Neural cell (in vitro differentiated cells): Measurements from ENCODE around the gene PPM1L. TPM values are rescaled to one million over a fixed set of nuclear protein-coding genes. Genes with fewer than 3 reads are reported as not detected.

Experiments used
- H2AFZ ChIP-seq: fragments of 200-600, 300-800 bp; sonication (generic), shearing (Covaris generic); 2 replicates; pipeline ENCODE4 v1.6.0; 2014; ENCODE audit warnings: low read depth, mild to moderate bottlenecking, antibody characterized with exemption, low read length, moderate library complexity
- H3F3A ChIP-seq: fragments of 200-600 bp; shearing (Covaris generic); 2 replicates; pipeline ENCODE4 v1.6.1; 2016; ENCODE audit warnings: mild to moderate bottlenecking, moderate library complexity, mixed read lengths, antibody characterized with exemption, low read length; ENCODE audit not compliant: insufficient read depth, poor library complexity, severe bottlenecking
- H3K27ac ChIP-seq: fragments of 200-600, 300-800 bp; sonication (generic), shearing (Covaris generic); 2 replicates; pipeline ENCODE4 v1.5.1; 2014; ENCODE audit warnings: mild to moderate bottlenecking, low read length, moderate library complexity
- H3K27me3 ChIP-seq: fragments of 300-800, 200-600 bp; sonication (generic), shearing (Covaris generic); 2 replicates; pipeline ENCODE4 v1.6.0; 2014; ENCODE audit warnings: mild to moderate bottlenecking, low read depth, low read length, moderate library complexity; ENCODE audit not compliant: insufficient read depth
- H3K36me3 ChIP-seq: fragments of 300-800, 200-600 bp; sonication (generic), shearing (Covaris generic); 2 replicates; pipeline ENCODE4 v1.5.1; 2014; ENCODE audit warnings: mild to moderate bottlenecking, antibody characterized with exemption, low read length, moderate library complexity; ENCODE audit not compliant: insufficient read depth
- H3K4me2 ChIP-seq: fragments of 300-800, 200-600 bp; sonication (generic), shearing (Covaris generic); 2 replicates; pipeline ENCODE4 v1.6.0; 2014; ENCODE audit warnings: mild to moderate bottlenecking, low read length
- H3K4me3 ChIP-seq: fragments of 300-800, 200-600 bp; sonication (generic), shearing (Covaris generic); 2 replicates; pipeline ENCODE4 v1.5.1; 2014; ENCODE audit warnings: mild to moderate bottlenecking, low read length, moderate library complexity
- H3K79me2 ChIP-seq: fragments of 200-600 bp; shearing (Covaris generic); replicated peaks from 2 replicates; pipeline ENCODE4 v1.6.0; 2014; ENCODE audit warnings: mild to moderate bottlenecking, low read length, moderate library complexity; ENCODE audit not compliant: insufficient read depth
- H3K9ac ChIP-seq: fragments of 300-800, 200-600 bp; sonication (generic), shearing (Covaris generic); 2 replicates; pipeline ENCODE4 v1.6.1; 2016; ENCODE audit warnings: mild to moderate bottlenecking, low read length, mixed read lengths
- H3K9me2 ChIP-seq: fragments of 200-600 bp; shearing (Covaris generic); 2 replicates; pipeline ENCODE4 v1.6.1; 2016; ENCODE audit warnings: mild to moderate bottlenecking, low read length, mixed read lengths; ENCODE audit not compliant: insufficient read depth
- H3K9me3 ChIP-seq: fragments of 200-600, 300-800 bp; sonication (generic), shearing (Covaris generic); 2 replicates; pipeline ENCODE4 v1.6.1; 2016; ENCODE audit warnings: mild to moderate bottlenecking, mixed run types, low read length, moderate library complexity, mixed read lengths
- H4K20me1 ChIP-seq: fragments of 200-600 bp; shearing (Covaris generic); 2 replicates; pipeline ENCODE4 v1.6.1; 2016; ENCODE audit warnings: mild to moderate bottlenecking, mixed run types; ENCODE audit not compliant: insufficient read depth
- EP300 ChIP-seq: fragments of 450-650 bp; conservative IDR thresholded peaks from 2 replicates; pipeline ENCODE4 v1.6.1; 2014; ENCODE audit warnings: antibody characterized with exemption, mild to moderate bottlenecking, moderate library complexity; ENCODE audit not compliant: poor library complexity, severe bottlenecking
- EZH2 ChIP-seq: fragments of 200-600, 300-800 bp; shearing (Covaris generic), sonication (generic); IDR thresholded peaks from 2 replicates; pipeline ENCODE4 v1.6.1; 2014; ENCODE audit warnings: antibody characterized with exemption, low read length, borderline replicate concordance, mild to moderate bottlenecking; ENCODE audit not compliant: insufficient read depth, poor library complexity, severe bottlenecking
- MXI1 ChIP-seq: fragments of 450-650 bp; conservative IDR thresholded peaks from 2 replicates; pipeline ENCODE4 v1.6.1; 2014; ENCODE audit warnings: antibody characterized with exemption, mild to moderate bottlenecking; ENCODE audit not compliant: poor library complexity, severe bottlenecking
- POLR2AphosphoS5 ChIP-seq: IDR thresholded peaks from 2 replicates; pipeline ENCODE4 v1.6.1; 2012
- RAD21 ChIP-seq: fragments of 450-650 bp; conservative IDR thresholded peaks from 2 replicates; pipeline ENCODE4 v1.6.1; 2014; ENCODE audit warnings: antibody characterized with exemption, mild to moderate bottlenecking, moderate library complexity
- SMC3 ChIP-seq: fragments of 450-650 bp; conservative IDR thresholded peaks from 2 replicates; pipeline ENCODE4 v1.6.1; 2014; ENCODE audit warnings: antibody characterized with exemption, mild to moderate bottlenecking, moderate library complexity; ENCODE audit not compliant: poor library complexity
- TAF1 ChIP-seq: IDR thresholded peaks from 2 replicates; pipeline ENCODE4 v1.6.1; 2012; ENCODE audit warnings: low read depth
- polyA plus RNA-seq: library from polyadenylated mRNA; depleted of rRNA; stranded (reverse); fragments of >200 nt; gene quantifications from 2 replicates; pipeline ENCODE4 v1.2.3, GENCODE V29; 2014
- TF ChIP-seq, protein P1 (sequence below): fragments of 450-650 bp; IDR thresholded peaks from 2 replicates; pipeline ENCODE4 v1.5.1; 2014; ENCODE audit warnings: antibody characterized with exemption, mild to moderate bottlenecking, moderate library complexity; ENCODE audit not compliant: poor library complexity, severe bottlenecking
- TF ChIP-seq, protein P2 (sequence below): IDR thresholded peaks from 2 replicates; pipeline ENCODE4 v1.6.1; 2012; ENCODE audit warnings: borderline replicate concordance

PPM1L gene
- polyA plus RNA-seq, 1 donor from 2014 or later, result 24.9 TPM

DNA sequence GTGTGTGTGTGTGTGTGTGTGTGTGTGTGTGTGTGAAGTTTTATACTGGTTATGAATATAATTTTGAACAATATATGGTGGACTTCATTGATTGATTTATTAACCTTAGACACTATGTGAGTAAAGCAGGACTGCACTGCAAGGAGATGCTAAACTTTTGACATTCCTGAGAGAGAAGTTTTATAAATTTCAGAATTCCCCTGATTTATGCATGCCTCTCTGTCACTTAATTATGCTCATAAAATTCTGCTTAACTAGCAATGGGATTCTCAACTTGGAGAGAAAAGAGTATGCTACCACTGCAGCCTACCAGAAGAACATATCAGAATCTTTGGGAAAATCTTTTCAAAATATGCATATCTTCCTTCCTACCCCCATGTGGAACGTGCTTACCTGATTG lies 204.5 kb downstream of the PPM1L start:
- Histone ChIP-seq H2AFZ (no peak overlapping the region), H3K4me2 (no peak overlapping the region), H3K4me3 (no peak overlapping the region), H3K36me3 (peaks cover 9% of the 10 kb centered on the region), H3K9me3 (no peaks in the 10 kb centered on the region), H3K27ac (no peak overlapping the region), H3F3A (no peaks in the 10 kb centered on the region), H3K79me2 (no peaks in the 10 kb centered on the region), H4K20me1 (no peaks in the 10 kb centered on the region), H3K27me3 (no peaks in the 10 kb centered on the region), H3K9ac (no peak overlapping the region), H3K9me2 (no peaks in the 10 kb centered on the region)
- TF ChIP-seq, protein P1, sequence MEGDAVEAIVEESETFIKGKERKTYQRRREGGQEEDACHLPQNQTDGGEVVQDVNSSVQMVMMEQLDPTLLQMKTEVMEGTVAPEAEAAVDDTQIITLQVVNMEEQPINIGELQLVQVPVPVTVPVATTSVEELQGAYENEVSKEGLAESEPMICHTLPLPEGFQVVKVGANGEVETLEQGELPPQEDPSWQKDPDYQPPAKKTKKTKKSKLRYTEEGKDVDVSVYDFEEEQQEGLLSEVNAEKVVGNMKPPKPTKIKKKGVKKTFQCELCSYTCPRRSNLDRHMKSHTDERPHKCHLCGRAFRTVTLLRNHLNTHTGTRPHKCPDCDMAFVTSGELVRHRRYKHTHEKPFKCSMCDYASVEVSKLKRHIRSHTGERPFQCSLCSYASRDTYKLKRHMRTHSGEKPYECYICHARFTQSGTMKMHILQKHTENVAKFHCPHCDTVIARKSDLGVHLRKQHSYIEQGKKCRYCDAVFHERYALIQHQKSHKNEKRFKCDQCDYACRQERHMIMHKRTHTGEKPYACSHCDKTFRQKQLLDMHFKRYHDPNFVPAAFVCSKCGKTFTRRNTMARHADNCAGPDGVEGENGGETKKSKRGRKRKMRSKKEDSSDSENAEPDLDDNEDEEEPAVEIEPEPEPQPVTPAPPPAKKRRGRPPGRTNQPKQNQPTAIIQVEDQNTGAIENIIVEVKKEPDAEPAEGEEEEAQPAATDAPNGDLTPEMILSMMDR, result no peak
- TF ChIP-seq, protein P2, sequence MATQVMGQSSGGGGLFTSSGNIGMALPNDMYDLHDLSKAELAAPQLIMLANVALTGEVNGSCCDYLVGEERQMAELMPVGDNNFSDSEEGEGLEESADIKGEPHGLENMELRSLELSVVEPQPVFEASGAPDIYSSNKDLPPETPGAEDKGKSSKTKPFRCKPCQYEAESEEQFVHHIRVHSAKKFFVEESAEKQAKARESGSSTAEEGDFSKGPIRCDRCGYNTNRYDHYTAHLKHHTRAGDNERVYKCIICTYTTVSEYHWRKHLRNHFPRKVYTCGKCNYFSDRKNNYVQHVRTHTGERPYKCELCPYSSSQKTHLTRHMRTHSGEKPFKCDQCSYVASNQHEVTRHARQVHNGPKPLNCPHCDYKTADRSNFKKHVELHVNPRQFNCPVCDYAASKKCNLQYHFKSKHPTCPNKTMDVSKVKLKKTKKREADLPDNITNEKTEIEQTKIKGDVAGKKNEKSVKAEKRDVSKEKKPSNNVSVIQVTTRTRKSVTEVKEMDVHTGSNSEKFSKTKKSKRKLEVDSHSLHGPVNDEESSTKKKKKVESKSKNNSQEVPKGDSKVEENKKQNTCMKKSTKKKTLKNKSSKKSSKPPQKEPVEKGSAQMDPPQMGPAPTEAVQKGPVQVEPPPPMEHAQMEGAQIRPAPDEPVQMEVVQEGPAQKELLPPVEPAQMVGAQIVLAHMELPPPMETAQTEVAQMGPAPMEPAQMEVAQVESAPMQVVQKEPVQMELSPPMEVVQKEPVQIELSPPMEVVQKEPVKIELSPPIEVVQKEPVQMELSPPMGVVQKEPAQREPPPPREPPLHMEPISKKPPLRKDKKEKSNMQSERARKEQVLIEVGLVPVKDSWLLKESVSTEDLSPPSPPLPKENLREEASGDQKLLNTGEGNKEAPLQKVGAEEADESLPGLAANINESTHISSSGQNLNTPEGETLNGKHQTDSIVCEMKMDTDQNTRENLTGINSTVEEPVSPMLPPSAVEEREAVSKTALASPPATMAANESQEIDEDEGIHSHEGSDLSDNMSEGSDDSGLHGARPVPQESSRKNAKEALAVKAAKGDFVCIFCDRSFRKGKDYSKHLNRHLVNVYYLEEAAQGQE, result no peak
- no peak for TF ChIP-seq SMC3
- TF ChIP-seq TAF1, result no peak
- TF ChIP-seq MXI1, result no peak
- no peak for TF ChIP-seq EP300
- TF ChIP-seq EZH2, result no peak
- no peak for TF ChIP-seq RAD21

DNA sequence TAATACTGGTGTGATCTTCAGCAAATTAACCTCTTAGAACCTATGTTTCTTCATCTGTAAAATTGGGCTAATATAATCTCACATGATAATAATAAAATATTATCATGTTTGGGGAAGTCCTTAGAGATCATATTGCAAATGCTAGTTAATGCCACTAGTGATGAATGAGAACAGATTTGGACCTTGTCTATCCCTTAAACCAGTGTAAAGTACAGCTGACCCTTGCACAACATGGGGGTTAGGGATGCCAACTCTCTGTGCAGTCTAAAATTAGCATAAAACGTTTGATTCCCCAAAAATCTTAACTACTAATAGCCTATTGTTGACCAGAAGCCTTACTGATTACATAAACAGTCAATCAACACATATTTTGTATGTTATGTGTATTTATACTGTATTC lies 207.9 kb downstream of the PPM1L start:
- Histone ChIP-seq H3K27ac (no peak overlapping the region), H4K20me1 (no peaks in the 10 kb centered on the region), H3F3A (no peaks in the 10 kb centered on the region), H3K9me2 (no peaks in the 10 kb centered on the region), H3K9ac (no peak overlapping the region), H3K4me2 (no peak overlapping the region), H3K79me2 (no peaks in the 10 kb centered on the region), H3K27me3 (no peaks in the 10 kb centered on the region), H3K4me3 (no peak overlapping the region), H3K9me3 (no peaks in the 10 kb centered on the region), H2AFZ (no peak overlapping the region), H3K36me3 (peaks cover 9% of the 10 kb centered on the region)
- TF ChIP-seq, protein P1, result no peak
- TF ChIP-seq POLR2AphosphoS5 (no peak), TAF1 (no peak), MXI1 (no peak), EP300 (no peak), SMC3 (no peak), EZH2 (no peak), RAD21 (no peak)
- TF ChIP-seq, protein P2, result no peak
